ENCODE data around the gene RANBP1. TPM values are rescaled to one million over a fixed set of nuclear protein-coding genes. Genes with fewer than 3 reads are reported as not detected.

RANBP1 gene
- polyA plus RNA-seq, 1 donor (not counting 4 experiments of a cell fraction or from before 2014, with no cell fraction given): 193 TPM

DNA sequence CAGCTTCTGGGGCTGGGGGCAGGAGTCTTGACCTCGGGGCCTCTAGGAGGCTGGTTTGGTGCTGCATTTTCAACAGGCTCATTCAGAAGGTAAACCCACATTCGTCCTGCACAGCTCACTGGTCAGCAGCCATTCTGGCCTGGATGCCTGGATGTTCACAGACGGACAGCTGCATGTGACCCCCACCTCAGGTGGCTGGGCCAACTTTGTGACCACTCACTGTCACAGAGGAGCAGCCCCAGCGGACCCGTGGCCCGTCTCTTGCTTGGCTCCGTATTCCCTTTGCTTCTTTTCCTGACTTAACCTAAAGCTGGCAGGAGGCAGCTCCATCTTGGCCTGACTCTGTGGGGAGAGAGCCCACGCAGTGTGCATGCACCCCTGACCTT lies 27.6 kb upstream of the RANBP1 start:
- Histone ChIP-seq H3K4me3 (ENCODE audit: control insufficient read depth in 2 of 3, extremely low read depth in 1 of 3, insufficient read depth in 2 of 3, low read depth in 1 of 3, low read length in 3 of 3) (no peak overlapping the region), H3K79me2 (ENCODE audit: control insufficient read depth, insufficient read depth, low read length) (peaks cover 45% of the 10 kb centered on the region), H4K20me1 (ENCODE audit: control insufficient read depth, extremely low read depth, insufficient read depth, low read length) (peaks cover 13% of the 10 kb centered on the region), H3K4me1 (ENCODE audit: control insufficient read depth, extremely low read depth, insufficient read depth, low read length) (peaks cover 2% of the 10 kb centered on the region), H3K27ac (ENCODE audit: control insufficient read depth, insufficient read depth, low read length) (no peak overlapping the region), H3K4me2 (ENCODE audit: control insufficient read depth, extremely low read depth, insufficient read depth, low read depth, low read length) (no peak overlapping the region), H3K9ac (ENCODE audit: control insufficient read depth, extremely low read depth, insufficient read depth, low read length) (no peak overlapping the region), H3K9me1 (ENCODE audit: control insufficient read depth, extremely low read depth, insufficient read depth, low read length) (no peaks in the 10 kb centered on the region), H2AFZ (ENCODE audit: control insufficient read depth, low read length) (no peak overlapping the region), H3K9me3 (ENCODE audit: control insufficient read depth, low read depth, low read length) (no peaks in the 10 kb centered on the region), H3K36me3 (ENCODE audit: control insufficient read depth in 2 of 2, extremely low read depth in 1 of 2, insufficient read depth in 2 of 2, low read length in 2 of 2) (peaks cover 48 to 65% of the 10 kb centered on the region in 2 experiments), H3K27me3 (ENCODE audit: control insufficient read depth, extremely low read depth, insufficient read depth, low read length) (no peaks in the 10 kb centered on the region)
- no peak for DNase-seq (ENCODE audit: low read depth, low spot score)
- TF ChIP-seq, protein P1, sequence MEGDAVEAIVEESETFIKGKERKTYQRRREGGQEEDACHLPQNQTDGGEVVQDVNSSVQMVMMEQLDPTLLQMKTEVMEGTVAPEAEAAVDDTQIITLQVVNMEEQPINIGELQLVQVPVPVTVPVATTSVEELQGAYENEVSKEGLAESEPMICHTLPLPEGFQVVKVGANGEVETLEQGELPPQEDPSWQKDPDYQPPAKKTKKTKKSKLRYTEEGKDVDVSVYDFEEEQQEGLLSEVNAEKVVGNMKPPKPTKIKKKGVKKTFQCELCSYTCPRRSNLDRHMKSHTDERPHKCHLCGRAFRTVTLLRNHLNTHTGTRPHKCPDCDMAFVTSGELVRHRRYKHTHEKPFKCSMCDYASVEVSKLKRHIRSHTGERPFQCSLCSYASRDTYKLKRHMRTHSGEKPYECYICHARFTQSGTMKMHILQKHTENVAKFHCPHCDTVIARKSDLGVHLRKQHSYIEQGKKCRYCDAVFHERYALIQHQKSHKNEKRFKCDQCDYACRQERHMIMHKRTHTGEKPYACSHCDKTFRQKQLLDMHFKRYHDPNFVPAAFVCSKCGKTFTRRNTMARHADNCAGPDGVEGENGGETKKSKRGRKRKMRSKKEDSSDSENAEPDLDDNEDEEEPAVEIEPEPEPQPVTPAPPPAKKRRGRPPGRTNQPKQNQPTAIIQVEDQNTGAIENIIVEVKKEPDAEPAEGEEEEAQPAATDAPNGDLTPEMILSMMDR (optimal IDR thresholded peaks at IDR 0.05 in 1 of 3, IDR thresholded peaks at IDR 0.05 in 1 of 3, conservative IDR thresholded peaks at IDR 0.05 in 1 of 3; ENCODE audit: extremely low read depth in 1 of 3, insufficient read depth in 2 of 3, low read length in 3 of 3): no peak
- TF ChIP-seq EZH2 (IDR thresholded peaks at IDR 0.05; ENCODE audit: low read length): no peak
- dilution Hi-C loops (cut with MboI; ENCODE audit: extremely low pct_ligation_motif_present, low sequenced_read_pairs): no loop called here
- FAIRE-seq: no peak

DNA sequence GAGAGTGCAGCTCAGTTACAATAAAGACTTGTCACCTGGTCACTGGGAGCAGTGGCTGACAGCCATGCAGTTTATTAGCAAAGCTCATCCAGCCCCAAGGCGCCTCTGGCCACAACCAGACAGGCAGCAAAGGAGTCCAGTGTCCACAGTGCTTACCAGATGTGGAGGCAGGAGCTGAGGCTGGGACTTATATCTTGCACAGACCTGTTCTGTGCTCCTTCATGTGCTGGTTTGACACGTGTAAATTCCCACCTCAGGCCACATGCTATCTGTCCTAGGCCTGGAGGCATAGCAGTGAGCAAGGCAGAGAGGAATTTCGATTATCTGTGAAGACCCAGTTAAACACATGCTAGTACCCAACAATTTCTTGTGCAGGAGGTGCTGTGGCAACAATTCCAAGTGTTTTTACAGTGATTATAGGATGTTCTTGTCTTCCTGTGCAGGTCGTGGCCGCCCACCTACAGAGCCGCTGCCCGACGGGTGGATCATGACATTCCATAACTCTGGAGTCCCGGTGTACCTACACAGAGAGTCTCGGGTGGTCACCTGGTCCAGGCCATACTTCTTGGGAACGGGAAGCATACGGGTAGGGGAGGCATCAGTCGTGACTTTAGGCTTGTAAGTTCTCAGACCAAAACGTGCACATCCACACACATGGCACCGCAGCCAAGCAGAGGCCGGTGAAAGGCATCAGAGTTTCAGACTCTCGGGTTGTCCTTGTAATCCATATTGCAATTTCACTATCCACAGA lies 26.5 kb upstream of the RANBP1 start:
- Histone ChIP-seq H3K4me2 (ENCODE audit: control insufficient read depth, extremely low read depth, insufficient read depth, low read depth, low read length) (no peak overlapping the region), H3K27me3 (ENCODE audit: control insufficient read depth, extremely low read depth, insufficient read depth, low read length) (no peaks in the 10 kb centered on the region), H3K79me2 (ENCODE audit: control insufficient read depth, insufficient read depth, low read length) (peaks cover 39% of the 10 kb centered on the region), H3K36me3 (ENCODE audit: control insufficient read depth in 2 of 2, extremely low read depth in 1 of 2, insufficient read depth in 2 of 2, low read length in 2 of 2) (peaks cover 58 to 69% of the 10 kb centered on the region in 2 experiments), H3K27ac (ENCODE audit: control insufficient read depth, insufficient read depth, low read length) (no peak overlapping the region), H4K20me1 (ENCODE audit: control insufficient read depth, extremely low read depth, insufficient read depth, low read length) (peaks cover 9% of the 10 kb centered on the region), H3K9me3 (ENCODE audit: control insufficient read depth, low read depth, low read length) (no peaks in the 10 kb centered on the region), H3K4me3 (ENCODE audit: control insufficient read depth in 2 of 3, extremely low read depth in 1 of 3, insufficient read depth in 2 of 3, low read depth in 1 of 3, low read length in 3 of 3) (no peak overlapping the region), H3K4me1 (ENCODE audit: control insufficient read depth, extremely low read depth, insufficient read depth, low read length) (no peaks in the 10 kb centered on the region), H3K9ac (ENCODE audit: control insufficient read depth, extremely low read depth, insufficient read depth, low read length) (no peak overlapping the region), H2AFZ (ENCODE audit: control insufficient read depth, low read length) (no peak overlapping the region), H3K9me1 (ENCODE audit: control insufficient read depth, extremely low read depth, insufficient read depth, low read length) (no peaks in the 10 kb centered on the region)
- dilution Hi-C loops (cut with MboI; ENCODE audit: extremely low pct_ligation_motif_present, low sequenced_read_pairs): no loop called here
- TF ChIP-seq, protein P1 (optimal IDR thresholded peaks at IDR 0.05 in 1 of 3, IDR thresholded peaks at IDR 0.05 in 1 of 3, conservative IDR thresholded peaks at IDR 0.05 in 1 of 3; ENCODE audit: extremely low read depth in 1 of 3, insufficient read depth in 2 of 3, low read length in 3 of 3): no peak
- no peak for TF ChIP-seq EZH2 (IDR thresholded peaks at IDR 0.05; ENCODE audit: low read length)
- DNase-seq (ENCODE audit: low read depth, low spot score): no peak
- no peak for FAIRE-seq

Data from keratinocyte (primary cell).